HL-60/S4 (cell line): Measurements from ENCODE around the gene DSTYK.

Experiments used
- in situ Hi-C: fragments of 300-500 bp; cut with MboI; formaldehyde crosslinking; loops from 2 replicates; pipeline ENCODE4 v1.14.3; 2022; ENCODE audit warnings: low sequenced_read_pairs

Gene DSTYK

DNA sequence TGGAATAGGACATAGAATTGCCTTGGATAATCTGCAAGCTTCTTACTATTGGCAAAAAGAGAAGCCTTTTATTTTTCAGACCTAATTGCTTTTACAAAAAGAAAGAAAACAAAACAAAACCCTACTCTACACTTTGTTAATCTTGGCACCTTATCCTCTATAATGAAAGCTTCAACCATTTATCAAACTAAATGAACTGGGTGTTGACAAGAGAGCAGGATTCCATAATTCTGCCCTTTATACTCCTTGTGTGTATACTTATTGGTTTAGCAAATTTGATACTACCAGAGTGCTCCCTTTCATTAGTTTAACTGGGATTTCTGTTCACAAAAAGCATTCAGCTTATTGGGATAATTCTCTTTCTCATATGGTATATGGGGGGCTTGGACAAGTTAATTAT, 13.2 kb upstream of the DSTYK start:
- in situ Hi-C loops = no loop called here

DNA sequence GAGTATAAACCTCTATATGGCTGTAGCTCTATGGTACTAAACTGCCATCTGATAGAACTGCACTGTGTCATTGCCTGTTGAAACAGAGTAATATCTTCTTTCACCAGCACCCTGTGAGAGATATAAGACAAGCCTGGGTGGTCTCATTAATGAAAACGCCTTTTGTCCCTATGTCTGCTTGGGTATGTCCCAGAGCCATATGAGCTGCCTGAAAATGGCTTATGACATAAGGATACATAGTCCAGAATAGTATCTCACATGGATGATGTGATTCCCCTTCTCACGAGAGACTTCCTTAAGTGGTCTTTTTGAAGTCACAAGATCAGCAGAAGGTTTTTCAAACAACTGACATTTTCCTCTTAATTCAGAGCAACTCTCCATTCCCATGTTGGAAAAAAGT, 8.9 kb upstream of the DSTYK start:
- in situ Hi-C loops = no loop called here

DNA sequence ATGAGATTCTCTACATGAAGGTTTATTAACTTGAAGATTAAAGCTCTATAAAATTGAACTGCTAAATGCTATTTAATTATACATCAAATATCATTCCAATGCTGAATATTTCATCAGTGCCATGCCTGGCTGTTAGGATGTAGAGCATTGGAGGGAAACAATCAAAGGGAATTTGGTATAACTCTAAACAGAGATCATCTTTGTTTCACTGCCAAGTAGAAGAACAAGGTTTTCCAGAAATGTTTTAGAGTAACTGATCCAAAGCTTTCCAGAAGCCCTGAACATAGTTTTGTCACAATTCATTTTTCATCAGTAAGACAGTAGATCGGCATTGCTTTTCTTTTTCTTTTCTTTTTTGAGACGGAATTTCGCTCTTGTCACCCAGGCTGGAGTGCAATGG, 5.9 kb upstream of the DSTYK start:
- in situ Hi-C loops = no loop called here

DNA sequence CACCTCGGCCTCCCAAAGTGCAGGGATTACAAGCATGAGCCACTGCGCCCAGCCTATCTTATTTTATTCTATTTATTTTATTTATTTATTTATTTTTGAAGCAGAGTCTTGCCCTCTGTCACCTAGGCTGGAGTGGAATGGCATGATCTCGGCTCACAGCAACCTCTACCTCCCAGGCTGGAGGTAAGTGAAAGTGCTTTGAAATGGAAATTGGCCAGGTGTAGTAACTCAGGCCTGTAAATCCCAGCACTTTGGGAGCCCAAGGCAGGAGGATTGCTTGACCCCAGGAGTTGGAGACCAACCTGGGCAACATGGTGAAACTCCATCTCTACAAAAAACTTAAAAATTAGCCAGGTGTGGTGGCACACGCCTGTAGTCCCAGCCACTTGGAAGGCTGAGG, 5.1 kb upstream of the DSTYK start:
- in situ Hi-C loops = no loop called here

DNA sequence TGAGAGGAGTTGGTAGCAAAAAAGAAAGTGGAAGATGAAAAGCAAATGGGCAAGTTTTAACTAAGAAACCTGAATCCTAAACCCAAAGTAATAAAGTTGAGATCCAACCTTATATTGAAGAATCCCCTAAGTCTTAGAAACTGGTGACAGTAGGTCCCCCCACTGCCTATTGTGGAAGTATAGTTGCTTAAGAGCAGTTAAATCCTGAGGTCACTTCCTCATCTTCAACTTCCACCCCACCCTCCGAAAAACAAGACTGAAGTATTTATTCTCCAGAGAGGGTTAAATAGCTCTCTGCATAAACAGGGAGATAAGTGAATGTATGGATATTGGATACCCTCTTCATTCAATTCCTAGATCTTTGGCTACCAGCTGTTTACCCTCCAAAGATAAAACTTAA, 3.3 kb upstream of the DSTYK start:
- in situ Hi-C loops = no loop called here

DNA sequence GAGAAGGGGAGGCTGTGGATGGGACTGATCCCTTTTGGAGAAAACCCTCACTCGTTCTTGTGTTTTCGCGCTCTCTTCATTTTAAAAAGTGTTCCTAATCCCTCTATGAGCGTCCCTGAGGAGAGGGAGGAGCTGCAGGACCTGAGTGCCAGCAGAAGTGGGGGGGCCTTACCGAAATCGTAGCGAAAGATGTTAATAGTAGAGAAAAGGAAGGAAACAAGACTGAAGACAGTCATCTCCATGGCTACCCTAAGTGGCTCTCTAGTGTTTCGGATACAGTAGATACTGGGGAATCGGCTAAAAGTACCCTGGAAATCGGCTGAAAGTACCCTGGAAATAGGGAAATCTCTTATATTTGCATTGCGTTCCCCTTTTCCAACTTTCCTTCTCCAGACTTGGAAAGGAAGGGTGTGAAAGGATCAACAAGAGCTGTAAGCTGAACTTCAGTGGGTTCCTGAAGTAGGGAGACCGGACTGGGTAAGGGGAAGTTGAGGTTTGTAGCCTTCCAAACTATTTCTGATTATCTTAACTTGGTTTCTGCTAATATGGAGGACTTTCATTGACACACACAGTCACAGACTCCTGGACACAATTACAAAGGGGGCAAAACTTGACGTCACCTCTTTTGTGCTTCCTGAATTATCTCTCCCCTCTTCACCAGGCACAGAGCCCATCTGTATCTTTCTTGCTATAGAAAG, 486 bp upstream of the DSTYK start:
- in situ Hi-C loops = no loop called here

DNA sequence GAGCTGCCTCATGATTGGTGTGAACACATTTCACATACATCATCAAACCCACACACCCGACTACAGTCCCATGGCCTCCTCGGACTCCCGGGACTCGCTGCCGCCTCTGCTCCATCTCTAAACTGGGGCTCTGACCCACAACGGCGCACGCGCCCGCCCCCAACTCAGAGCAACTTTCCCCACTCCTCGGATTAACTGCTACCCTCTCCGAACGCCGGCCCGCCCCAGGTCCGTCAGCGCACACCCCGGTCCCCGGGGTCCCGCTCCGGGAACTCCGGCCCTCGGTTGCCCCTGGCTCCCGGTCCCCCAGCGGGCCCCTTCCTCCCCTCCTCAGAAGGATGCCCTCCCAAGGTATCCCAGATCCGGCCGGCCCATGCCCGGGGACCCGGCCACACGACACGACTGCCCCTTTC, 740 bp downstream of the DSTYK start:
- in situ Hi-C loops = no loop called here

DNA sequence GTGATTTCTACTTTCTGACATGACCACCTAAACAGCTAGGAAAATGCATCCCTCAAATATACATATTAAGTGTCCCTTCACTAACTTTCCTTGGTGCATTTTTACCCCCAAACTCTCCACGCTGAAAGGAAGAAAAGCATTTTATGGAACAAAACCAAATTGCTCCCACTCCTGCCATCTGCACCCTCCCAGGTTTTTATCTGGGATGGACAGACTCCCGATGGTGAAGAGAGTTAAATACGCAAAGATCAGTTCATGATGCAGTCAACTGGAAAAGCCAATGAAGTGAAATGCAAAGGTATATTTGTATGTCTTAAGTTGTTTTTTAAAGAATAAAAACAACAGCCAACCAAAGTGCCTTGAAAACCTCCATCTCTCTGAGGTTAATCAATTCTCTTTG, 2.7 kb downstream of the DSTYK start:
- in situ Hi-C loops = no loop called here

DNA sequence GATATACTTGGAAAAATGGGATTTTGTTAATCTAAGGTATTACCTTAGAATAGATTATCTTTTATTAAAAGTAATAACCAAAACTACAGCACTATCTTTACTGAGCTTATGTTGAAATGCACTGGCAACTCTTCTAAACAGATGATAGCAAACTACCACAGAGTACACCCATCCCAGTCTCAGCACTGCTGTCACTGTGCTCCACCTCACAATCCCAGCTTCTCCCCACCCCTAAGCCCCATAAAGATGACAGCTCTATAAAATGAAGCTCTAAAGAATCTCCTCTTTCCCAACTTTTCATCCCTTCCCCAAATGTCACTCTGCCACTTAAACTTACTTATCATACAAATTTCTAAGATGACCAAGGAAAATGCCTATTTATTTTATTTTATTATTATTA, 6.4 kb downstream of the DSTYK start:
- in situ Hi-C loops = no loop called here

DNA sequence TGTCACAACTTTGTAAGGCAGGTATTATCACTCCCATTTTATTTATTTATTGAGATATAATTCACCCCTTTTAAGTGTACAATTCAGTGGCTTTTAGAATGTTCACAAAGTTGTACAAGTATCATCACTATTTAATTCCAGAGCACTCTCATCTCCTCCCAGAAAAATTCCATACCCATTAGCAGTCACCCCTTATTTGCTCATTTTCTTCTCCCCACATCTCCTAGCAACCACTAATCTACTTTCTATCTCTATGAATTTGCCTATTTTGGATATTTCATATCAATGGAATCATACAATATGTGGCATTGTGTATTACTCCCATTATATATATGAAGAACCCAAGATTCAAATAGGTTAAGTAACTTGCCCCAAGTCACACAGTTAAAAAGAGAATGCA, 7.0 kb downstream of the DSTYK start:
- in situ Hi-C loops = no loop called here

DNA sequence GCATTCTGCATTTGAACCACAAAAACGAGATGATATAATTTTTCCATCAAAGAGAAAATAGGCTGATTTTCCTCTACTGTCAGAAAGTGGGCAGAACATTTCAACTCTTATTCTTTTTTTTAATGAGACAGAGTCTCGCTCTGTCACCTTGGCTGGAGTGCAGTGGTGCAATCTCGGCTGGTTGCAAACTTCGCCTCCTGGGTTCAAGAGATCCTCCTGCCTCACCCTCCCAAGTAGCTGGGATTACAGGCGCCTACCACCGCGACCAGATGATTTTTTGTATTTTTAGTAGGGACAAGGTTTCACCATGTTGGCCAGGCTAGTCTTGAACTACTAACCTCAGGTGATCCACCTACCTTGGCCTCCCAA, 11.6 kb downstream of the DSTYK start:
- in situ Hi-C loops = no loop called here

DNA sequence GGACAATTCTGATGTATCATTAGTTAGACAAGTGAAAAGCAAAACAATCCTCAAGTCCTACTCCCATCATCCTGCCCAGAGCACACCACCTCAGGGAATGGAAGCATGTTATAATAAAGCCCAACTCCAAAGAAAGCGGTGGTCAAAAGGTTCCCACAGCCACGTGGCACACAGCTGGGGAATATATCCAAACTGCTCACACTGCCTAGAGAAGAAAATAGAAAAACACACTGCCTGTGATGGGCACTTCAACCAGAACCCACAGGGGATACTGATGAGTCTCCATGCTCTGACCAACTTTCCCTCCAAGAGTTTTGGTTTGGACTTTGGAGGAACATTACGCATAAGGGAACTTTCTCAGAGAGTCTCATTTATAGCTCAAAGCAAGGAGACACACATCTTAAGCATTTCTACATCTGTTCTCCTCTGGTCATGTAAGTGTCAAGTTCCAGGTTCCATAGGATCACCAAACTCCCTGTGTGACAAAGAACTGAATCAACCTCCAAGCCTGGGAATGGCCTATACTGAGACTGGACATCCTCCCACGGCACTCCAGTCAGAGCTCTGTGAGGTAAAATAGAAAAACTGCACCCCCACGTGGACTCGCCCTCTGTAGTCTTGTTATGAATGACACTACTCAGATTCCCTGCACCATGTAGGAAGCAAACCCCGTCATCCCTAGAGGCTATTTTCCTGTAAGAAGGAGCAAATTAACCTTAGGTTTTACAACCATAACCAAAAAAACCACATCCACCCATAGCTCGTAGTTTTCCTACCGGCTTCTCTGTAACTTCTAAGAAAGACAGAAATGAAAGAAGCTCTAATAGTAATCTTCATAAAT, 12.2 kb downstream of the DSTYK start:
- in situ Hi-C loops = no loop called here

DNA sequence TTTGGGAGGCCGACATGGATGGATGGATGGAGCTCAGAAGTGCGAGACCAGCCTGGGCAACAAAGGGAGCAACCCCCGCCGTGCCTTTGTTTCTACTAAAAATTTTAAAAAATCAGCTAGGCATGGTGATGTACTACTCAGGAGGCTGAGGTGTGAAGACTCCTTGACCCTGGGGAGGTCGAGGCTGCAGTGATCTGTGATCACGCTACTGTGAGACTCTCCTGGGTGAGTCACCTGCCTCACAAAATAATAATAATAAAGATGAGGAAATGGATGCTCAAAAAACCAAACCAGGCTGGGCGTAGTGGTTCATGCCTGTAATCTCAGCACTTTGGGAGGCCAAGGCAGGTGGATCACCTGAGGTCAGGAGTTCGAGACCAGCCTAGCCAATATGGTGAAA, 19.2 kb downstream of the DSTYK start:
- in situ Hi-C loops = no loop called here

DNA sequence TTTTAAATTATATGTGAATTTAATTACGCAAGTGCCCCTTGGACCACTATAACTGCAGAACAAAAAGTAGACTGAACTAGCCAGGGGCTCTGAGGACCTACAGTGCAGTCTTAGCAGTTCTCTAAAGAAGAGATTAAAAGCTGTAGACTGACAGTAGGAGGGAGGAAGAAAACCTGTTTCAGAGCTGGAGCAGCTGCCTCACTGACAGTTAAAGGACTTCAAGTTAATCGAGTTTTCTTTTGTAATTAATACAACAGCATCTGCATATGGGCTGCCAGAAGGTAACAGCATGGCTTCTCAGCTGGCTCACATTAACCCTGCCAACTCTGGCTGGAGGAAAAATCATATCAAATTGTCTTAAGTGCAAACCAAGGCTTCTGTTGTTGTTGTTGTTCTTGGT, 19.9 kb downstream of the DSTYK start:
- in situ Hi-C loops = no loop called here

DNA sequence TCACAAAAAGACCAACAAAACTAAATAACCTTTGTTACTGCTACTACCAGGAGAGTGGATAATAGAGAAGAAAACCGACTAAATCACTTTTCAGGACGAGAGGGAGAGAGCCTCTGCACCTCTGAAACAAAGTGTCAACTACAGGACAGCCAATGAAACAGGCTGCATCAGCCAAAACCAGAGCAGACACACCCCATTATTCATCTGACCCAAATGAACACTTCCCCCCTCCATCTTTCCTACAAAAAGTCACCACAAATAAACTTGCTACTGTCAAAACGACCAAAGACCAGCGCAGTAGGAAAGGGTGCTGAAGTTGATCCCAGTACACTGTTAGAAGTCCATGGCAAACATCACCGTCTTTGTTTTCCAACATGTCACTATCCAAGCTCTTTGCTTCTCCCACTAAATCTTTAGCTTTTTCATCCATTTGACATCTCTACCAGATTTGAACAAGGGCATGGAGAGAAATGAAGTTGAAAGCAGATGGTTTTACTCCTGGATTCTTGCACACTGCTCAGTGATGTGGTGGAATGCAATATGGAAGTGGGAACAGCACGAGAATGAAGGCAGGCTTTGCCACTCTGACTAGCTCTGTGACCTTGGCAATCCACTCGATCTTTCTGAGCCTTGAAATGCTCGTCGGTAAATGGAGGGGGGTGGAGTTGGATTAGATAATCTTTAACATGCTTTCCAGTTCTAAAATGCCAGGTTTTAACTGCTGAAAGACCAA, 20.5 kb downstream of the DSTYK start:
- in situ Hi-C loops = no loop called here

DNA sequence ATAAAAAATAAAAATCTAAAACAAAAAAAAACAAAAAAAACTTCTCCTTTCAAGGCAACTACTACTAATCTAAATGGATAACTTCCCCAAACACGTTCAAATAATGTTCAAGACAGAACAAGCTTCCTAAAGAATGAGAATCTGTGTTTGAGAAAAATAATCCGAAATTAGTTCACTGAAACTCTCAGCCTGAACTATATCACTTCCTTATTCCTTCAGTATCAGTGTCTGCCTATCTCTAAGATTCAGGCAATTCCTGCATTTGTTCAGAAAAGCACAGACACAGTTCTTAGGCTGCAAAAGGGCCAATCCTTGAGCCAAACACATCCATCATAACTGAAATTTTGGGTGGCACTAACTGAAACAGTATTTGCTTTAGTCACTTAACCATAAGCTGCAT, 22.4 kb downstream of the DSTYK start:
- in situ Hi-C loops = no loop called here

DNA sequence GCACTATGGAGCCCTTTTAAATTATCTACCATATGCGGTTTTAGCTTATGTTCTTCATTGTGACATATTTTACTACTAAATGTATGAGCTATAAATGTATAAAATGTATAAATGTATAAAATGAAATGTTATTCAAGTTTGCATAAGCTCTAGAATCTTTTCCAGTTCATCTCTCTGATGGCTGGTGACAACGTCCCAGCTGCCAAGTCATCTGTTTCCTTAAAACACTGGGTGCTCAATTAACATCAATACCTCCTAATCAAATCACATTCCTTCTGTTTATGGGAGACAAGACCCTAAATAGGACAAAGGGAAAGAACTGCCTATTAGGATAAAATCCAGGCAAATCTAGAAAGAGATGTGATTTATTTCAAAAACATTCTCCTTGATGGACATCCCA, 22.9 kb downstream of the DSTYK start:
- in situ Hi-C loops = no loop called here

DNA sequence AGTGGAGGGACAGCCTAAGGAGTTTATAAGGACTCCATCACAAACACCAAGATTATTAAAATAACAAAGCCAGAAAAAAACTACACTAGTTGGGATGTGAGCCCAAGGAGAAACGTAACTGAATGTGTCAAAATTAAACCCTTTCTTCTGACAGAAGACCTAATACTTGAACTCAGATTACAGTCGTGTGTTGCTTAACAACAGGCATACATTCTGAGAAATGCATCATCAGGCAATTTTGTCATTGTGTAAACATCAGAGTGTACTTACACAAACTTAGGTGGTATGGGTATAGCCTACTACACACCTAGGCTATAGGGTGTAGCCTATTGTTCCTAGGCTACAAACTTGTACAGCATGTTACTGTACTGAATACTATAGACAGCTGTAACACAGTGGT, 23.4 kb downstream of the DSTYK start:
- in situ Hi-C loops = no loop called here

DNA sequence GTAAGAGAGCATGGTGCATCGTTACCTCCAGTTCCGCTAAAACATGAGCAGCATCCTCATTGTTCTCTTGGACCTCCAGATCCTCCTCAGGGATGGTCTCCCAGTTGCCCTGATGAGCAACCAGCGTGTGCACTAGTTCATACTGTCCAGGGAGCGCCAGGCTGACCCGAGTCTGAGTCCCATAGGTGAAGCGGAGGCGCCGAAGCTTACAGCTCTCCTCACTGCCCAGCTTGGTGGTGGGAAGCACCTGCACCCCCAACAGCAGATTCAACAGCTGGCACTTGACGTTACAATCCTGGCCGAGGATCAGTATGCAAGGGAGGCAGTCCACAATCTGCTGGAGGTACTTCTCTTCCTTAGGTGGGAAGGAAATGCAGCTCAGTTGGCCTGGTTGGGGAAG, 24.1 kb downstream of the DSTYK start:
- in situ Hi-C loops = no loop called here

DNA sequence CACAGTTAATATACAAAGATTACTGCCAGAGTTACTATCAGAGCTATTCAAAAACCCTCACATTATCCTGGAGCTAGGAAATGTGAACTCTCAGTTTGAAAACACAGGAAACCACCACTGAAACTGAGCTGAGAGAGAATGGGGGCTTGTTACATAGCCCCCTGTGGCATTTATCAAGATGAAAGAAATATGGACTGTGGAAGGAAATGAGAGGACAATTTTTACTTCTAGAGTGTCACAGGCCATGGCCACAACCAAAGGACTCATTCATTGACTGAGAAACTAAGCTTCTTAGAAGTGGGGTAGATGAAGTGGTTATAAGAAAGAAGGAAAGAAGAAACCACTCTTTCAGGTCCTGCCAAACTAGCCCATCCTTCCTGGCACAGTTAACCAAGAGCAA, 25.3 kb downstream of the DSTYK start:
- in situ Hi-C loops = no loop called here

DNA sequence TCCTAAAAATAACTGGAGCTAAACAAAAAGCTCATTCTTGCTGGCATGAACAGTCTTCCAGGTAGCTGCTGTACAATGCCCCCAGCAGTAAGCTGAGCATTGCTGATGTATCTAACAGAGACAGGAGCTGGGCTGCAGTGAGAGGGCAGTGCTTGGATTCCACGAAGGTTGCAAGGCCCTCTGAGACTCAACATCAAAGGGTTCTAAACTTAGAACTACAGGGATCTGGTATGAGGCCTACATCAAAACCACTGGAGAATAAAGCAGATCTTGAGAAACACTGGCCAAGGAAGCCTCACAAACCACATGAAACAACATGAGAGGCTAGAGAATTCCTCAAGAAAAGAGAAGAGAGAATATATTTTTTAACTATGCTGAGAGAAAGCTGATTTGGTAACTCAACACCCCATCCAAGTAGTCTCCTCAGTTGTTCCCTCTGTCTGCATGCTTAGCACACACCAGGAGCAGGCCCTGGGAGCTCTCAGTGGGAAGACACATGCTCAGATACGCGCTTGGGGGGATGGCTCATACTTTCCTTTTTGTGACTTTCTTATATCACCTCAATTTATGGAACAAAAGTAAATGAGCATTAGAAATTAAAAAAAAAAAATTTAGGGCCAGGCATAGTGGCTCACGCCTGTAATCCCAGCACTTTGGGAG, 27.7 kb downstream of the DSTYK start:
- in situ Hi-C loops = no loop called here

DNA sequence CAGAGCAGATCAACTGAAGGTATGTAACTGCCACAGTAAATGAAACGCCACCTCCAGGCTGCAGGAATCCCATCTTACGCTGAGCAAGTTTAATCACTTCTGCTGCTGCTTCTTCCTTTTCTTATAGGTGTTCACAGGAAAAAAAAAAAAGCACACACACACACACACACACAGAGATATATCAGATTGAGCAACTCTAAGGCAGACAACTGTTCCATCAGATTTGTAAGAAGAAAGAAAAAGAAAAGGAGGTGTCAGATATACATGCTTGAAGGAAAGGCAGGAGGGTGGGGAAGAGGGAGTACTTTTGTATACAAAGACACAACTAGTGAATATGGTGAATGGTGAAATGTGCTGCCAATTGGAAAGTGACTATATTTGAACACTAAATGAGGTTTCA, 28.6 kb downstream of the DSTYK start:
- in situ Hi-C loops = no loop called here
